Measurements from ENCODE around the gene OR1F1. TPM values are rescaled to one million over a fixed set of nuclear protein-coding genes. Genes with fewer than 3 reads are reported as not detected.

OR1F1 gene
- total and polyA plus RNA-seq, 2 of the 8 experiments (the other 6 are each of a cell fraction or from before 2014, with no cell fraction given) = 0.52 to 1.2 TPM

- Histone ChIP-seq H2BK12ac (ENCODE audit: low read depth, low read length) (0 out of 2 replicates have a peak overlapping the region, but pooled peaks have one; percentile 7), H3K23ac (ENCODE audit: insufficient read length) (no peak overlapping the region), H2BK120ac (replicated peaks; ENCODE audit: low read depth, low read length) (no peak overlapping the region), H3K27me3 (replicated peaks in 1 of 4; ENCODE audit: control insufficient read depth in 3 of 4, extremely low read depth in 1 of 4, insufficient read depth in 3 of 4, low read length in 3 of 4) (peaks cover 0 to 18% (median 12%) of the 10 kb centered on the region in 4 experiments; a peak in 5 of 7 replicates), H3K9ac (replicated peaks in 1 of 4; ENCODE audit: extremely low read depth in 1 of 4, low read depth in 3 of 4, low read length in 3 of 4) (peak overlapping the region in 1 of 4 experiments; percentile 17; a peak in 1 of 7 replicates), H3K4me1 (replicated peaks in 1 of 4; ENCODE audit: control insufficient read depth in 3 of 4, insufficient read depth in 4 of 4, low read length in 3 of 4) (peaks cover 0 to 5% (median 3%) of the 10 kb centered on the region in 4 experiments; a peak in 4 of 7 replicates), H3K4ac (replicated peaks; ENCODE audit: insufficient read length, low read depth, low read length) (no peak overlapping the region), H2BK15ac (ENCODE audit: low read length) (no peak overlapping the region), H3K4me2 (ENCODE audit: insufficient read depth in 1 of 2, low read depth in 2 of 2, low read length in 2 of 2) (peak overlapping the region; percentile 70 to 73), H4K5ac (ENCODE audit: insufficient read length, low read depth, low read length) (peak overlapping the region; percentile 27), H4K8ac (ENCODE audit: extremely low read depth, insufficient read depth, low read length) (0 out of 2 replicates have a peak overlapping the region, but pooled peaks have one; percentile 15), H2AK5ac (ENCODE audit: low read depth, low read length) (no peak overlapping the region), H3K36me3 (ENCODE audit: control insufficient read depth in 2 of 4, insufficient read depth in 4 of 4, low read length in 3 of 4) (no peaks in the 10 kb centered on the region), H2AFZ (ENCODE audit: low read length) (no peak overlapping the region; the same call in 1 of the 2 replicates), H2BK20ac (ENCODE audit: low read length) (no peak overlapping the region), H3K79me1 (ENCODE audit: low read depth, low read length) (no peaks in the 10 kb centered on the region), H4K20me1 (replicated peaks in 1 of 2; ENCODE audit: control insufficient read depth in 1 of 2, insufficient read depth in 2 of 2, low read length in 2 of 2) (peaks cover 0 to 2% of the 10 kb centered on the region in 2 experiments), H3K27ac (ENCODE audit: low read depth, low read length) (no peak overlapping the region), H4K91ac (replicated peaks; ENCODE audit: insufficient read length, low read length) (no peak overlapping the region), H3K23me2 (ENCODE audit: low read depth, low read length) (peaks cover 13% of the 10 kb centered on the region), H3K14ac (ENCODE audit: insufficient read length) (no peak overlapping the region), H3K9me3 (ENCODE audit: insufficient read depth in 2 of 2, low read depth in 1 of 2, low read length in 1 of 2) (no peaks in the 10 kb centered on the region), H3K18ac (ENCODE audit: extremely low read depth, low read length) (no peak overlapping the region), H2BK5ac (ENCODE audit: low read depth, low read length) (no peak overlapping the region), H3K4me3 (ENCODE audit: extremely low read depth in 1 of 4, insufficient read depth in 2 of 4, low read depth in 3 of 4, low read length in 4 of 4) (peak overlapping the region; percentile 57 to 72 (median 70)), H3K79me2 (ENCODE audit: control insufficient read depth in 1 of 2, insufficient read depth in 2 of 2, low read length in 2 of 2) (no peaks in the 10 kb centered on the region), H3K56ac (replicated peaks; ENCODE audit: insufficient read length, low read depth, low read length) (no peak overlapping the region)
- peak; percentile 39 for FAIRE-seq
- ChIA-PET POLR2A (ENCODE audit: partially characterized antibody) (interaction anchor here (0.9 to 8.6 kb wide), 6 partner anchors 17 to 82 kb away, joined by 3 to 69 read pairs (median 3); partner anchors contain the start of genes ZNF200, ZNF213 and ZSCAN10), CTCF (ENCODE audit: partially characterized antibody) (interaction anchor here (0.8 to 10.9 kb wide), 9 partner anchors 12 to 113 kb away, joined by 3 to 174 read pairs (median 4); partner anchors contain the start of gene ZNF213)
- WGBS, 2 experiments (ENCODE audit: extremely low coverage in 1 of 2, insufficient coverage in 1 of 2, insufficient read length in 1 of 2, insufficient replicate concordance in 2 of 2, low coverage in 1 of 2, low lambda C conversion rate in 2 of 2, missing lambda C conversion rate in 1 of 2) = 4% methylated on average over 42 of the region's 42 CpGs; no CpG with 5 or more reads in 1 of the 2 experiments
- peak; percentile 88 to 100 for DNase-seq (ENCODE audit: low read depth in 1 of 2, low spot score in 2 of 2)
- peak; percentile 72 to 75 for TF ChIP-seq RAD21 (IDR thresholded peaks at IDR 0.05 in 1 of 2, conservative IDR thresholded peaks at IDR 0.05 in 1 of 2; ENCODE audit: low read depth in 2 of 2, low read length in 2 of 2)
- no peak for TF ChIP-seq EP300 (IDR thresholded peaks at IDR 0.05; ENCODE audit: borderline replicate concordance in 1 of 2, low read depth in 2 of 2, low read length in 2 of 2)
- TF ChIP-seq, protein P1, sequence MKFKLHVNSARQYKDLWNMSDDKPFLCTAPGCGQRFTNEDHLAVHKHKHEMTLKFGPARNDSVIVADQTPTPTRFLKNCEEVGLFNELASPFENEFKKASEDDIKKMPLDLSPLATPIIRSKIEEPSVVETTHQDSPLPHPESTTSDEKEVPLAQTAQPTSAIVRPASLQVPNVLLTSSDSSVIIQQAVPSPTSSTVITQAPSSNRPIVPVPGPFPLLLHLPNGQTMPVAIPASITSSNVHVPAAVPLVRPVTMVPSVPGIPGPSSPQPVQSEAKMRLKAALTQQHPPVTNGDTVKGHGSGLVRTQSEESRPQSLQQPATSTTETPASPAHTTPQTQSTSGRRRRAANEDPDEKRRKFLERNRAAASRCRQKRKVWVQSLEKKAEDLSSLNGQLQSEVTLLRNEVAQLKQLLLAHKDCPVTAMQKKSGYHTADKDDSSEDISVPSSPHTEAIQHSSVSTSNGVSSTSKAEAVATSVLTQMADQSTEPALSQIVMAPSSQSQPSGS (IDR thresholded peaks at IDR 0.05; ENCODE audit: low read length) = peak; percentile 60; the same call in 1 of the 2 replicates
- TF ChIP-seq TAF7 (optimal IDR thresholded peaks at IDR 0.05; ENCODE audit: borderline replicate concordance, low read depth, low read length) = peak; percentile 74
- TF ChIP-seq RFX5 (IDR thresholded peaks at IDR 0.05; ENCODE audit: borderline replicate concordance, low read depth, low read length) = no peak
- TF ChIP-seq YY1 (IDR thresholded peaks at IDR 0.05; ENCODE audit: low read depth, low read length) = 0 out of 2 replicates have a peak, but pooled peaks have one; percentile 26
- TF ChIP-seq SIX5 (IDR thresholded peaks at IDR 0.05; ENCODE audit: low read depth, low read length) = no peak
- TF ChIP-seq HDAC6 (IDR thresholded peaks at IDR 0.05; ENCODE audit: low read depth, low read length) = peak; percentile 71
- TF ChIP-seq CEBPB (IDR thresholded peaks at IDR 0.05; ENCODE audit: low read depth, low read length) = peak; percentile 74
These were observed 35.6 kb upstream of the OR1F1 start for GRCh38 chr16:3152277-3152990.
